ENCODE data around the gene FBXO44. TPM values are rescaled to one million over a fixed set of nuclear protein-coding genes. Genes with fewer than 3 reads are reported as not detected.

FBXO44 gene
- polyA plus RNA-seq, 2 of the 4 experiments (the other 2 are of a cell fraction), result 10.4 to 26.9 TPM

GRCh38 chr1:11617741-11618140 lies 36.9 kb upstream of the FBXO44 start:
- no CpG with 5 or more reads among the region's 2 CpGs for WGBS (ENCODE audit: missing lambda C conversion rate)
- FAIRE-seq, result no peak
- DNase-seq (ENCODE audit: low read depth in 1 of 2, low spot score in 1 of 2), result no peak
- Histone ChIP-seq H3K4me2 (no peak overlapping the region), H3K4me3 (no peak overlapping the region), H3K4me1 (no peaks in the 10 kb centered on the region), H3K9me3 (no peaks in the 10 kb centered on the region), H3K27ac (no peak overlapping the region)
- TF ChIP-seq PHF8 (IDR thresholded peaks at IDR 0.05; ENCODE audit: borderline replicate concordance, low read depth) (no peak), ZSCAN20 (CRISPR knock-in tag; IDR thresholded peaks at IDR 0.05) (no peak), EHMT2 (IDR thresholded peaks at IDR 0.05; ENCODE audit: low read depth) (no peak)
- ChIA-PET POLR2A (no interaction called here), CTCF (no interaction called here)
- ATAC-seq, result no peak

GRCh38 chr1:11620405-11620804 lies 34.3 kb upstream of the FBXO44 start:
- WGBS (ENCODE audit: missing lambda C conversion rate), result 21% methylated on average over 12 of the region's 12 CpGs
- H3K4me1 ChIP-seq, result no peaks in the 10 kb centered on the region
- no peak for TF ChIP-seq GATA3 (IDR thresholded peaks at IDR 0.05; ENCODE audit: borderline replicate concordance)
- TF ChIP-seq ZNF302 (CRISPR knock-in tag; IDR thresholded peaks at IDR 0.05), result no peak
- no peak for TF ChIP-seq ESRRA (IDR thresholded peaks at IDR 0.05; ENCODE audit: borderline replicate concordance, low read length)
- TF ChIP-seq EHF (CRISPR knock-in tag; IDR thresholded peaks at IDR 0.05), result no peak
- TF ChIP-seq ATOH8 (CRISPR knock-in tag; IDR thresholded peaks at IDR 0.05; ENCODE audit: low read depth), result no peak
- TF ChIP-seq EP300 (IDR thresholded peaks at IDR 0.05), result no peak
- TF ChIP-seq ZFP36 (IDR thresholded peaks at IDR 0.05; ENCODE audit: borderline replicate concordance, partially characterized antibody), result no peak
- no peak for TF ChIP-seq USF2 (IDR thresholded peaks at IDR 0.05)
- TF ChIP-seq CBX2 (IDR thresholded peaks at IDR 0.05; ENCODE audit: borderline replicate concordance, low read depth), result no peak
- ChIA-PET CTCF (no interaction called here), POLR2A (no interaction called here)
- no peak for ATAC-seq
- no peaks in the 10 kb centered on the region for H3K9me3 ChIP-seq
- H3K27ac ChIP-seq, result no peak overlapping the region
- FAIRE-seq, result no peak
- H3K4me2 ChIP-seq, result no peak overlapping the region
- no peak overlapping the region for H3K4me3 ChIP-seq
- DNase-seq (ENCODE audit: low read depth in 1 of 2, low spot score in 1 of 2), result no peak

- POLR2A ChIA-PET, result no interaction called here
- WGBS (ENCODE audit: missing lambda C conversion rate), result 51% methylated on average over 5 of the region's 5 CpGs
- FAIRE-seq (no peak), ATAC-seq (no peak), DNase-seq (ENCODE audit: low read depth in 1 of 2, low spot score in 1 of 2) (no peak)
- TF ChIP-seq E2F6 (IDR thresholded peaks at IDR 0.05; ENCODE audit: borderline replicate concordance, low read depth) (no peak), ELK1 (IDR thresholded peaks at IDR 0.05; ENCODE audit: low read depth, low read length) (no peak), BCL3 (IDR thresholded peaks at IDR 0.05) (no peak), TFCP2L1 (CRISPR knock-in tag; IDR thresholded peaks at IDR 0.05) (no peak), POLR2AphosphoS2 (conservative IDR thresholded peaks at IDR 0.05; ENCODE audit: low read length) (no peak), RFX5 (IDR thresholded peaks at IDR 0.05) (no peak), MAX (IDR thresholded peaks at IDR 0.05) (no peak), USF2 (IDR thresholded peaks at IDR 0.05) (no peak), MYC (IDR thresholded peaks at IDR 0.05; ENCODE audit: borderline replicate concordance, low read length) (no peak), FOXS1 (CRISPR knock-in tag; IDR thresholded peaks at IDR 0.05) (no peak), FOSL2 (IDR thresholded peaks at IDR 0.05) (no peak), FOSL2 (CRISPR knock-in tag; IDR thresholded peaks at IDR 0.05) (no peak), NFE2L2 (conservative IDR thresholded peaks at IDR 0.05; ENCODE audit: low read length) (no peak), ZSCAN20 (CRISPR knock-in tag; IDR thresholded peaks at IDR 0.05) (no peak), HOXB13 (CRISPR knock-in tag; IDR thresholded peaks at IDR 0.05; ENCODE audit: low read depth) (no peak), CHD4 (IDR thresholded peaks at IDR 0.05; ENCODE audit: borderline replicate concordance) (no peak), SMC3 (IDR thresholded peaks at IDR 0.05) (no peak)
- Histone ChIP-seq H3K4me2 (no peak overlapping the region), H3K4me3 (no peak overlapping the region), H3K9me3 (no peaks in the 10 kb centered on the region), H3K4me1 (no peaks in the 10 kb centered on the region), H3K27ac (no peak overlapping the region)
- CTCF ChIA-PET, result interaction anchor here (1.0 to 1.4 kb wide), 2 partner anchors 21 to 25 kb away, joined by 3 read pairs; no protein-coding TSS in a partner anchor
These were observed 33.8 kb upstream of the FBXO44 start for GRCh38 chr1:11620924-11621323.
